ENCODE results near the gene TFDP1.

TFDP1 gene

GRCh38 chr13:113542751-113543424 is 41.7 kb upstream of the TFDP1 start:
- H3K36me3 ChIP-seq (ENCODE audit: control insufficient read depth, insufficient read depth, low read length) = peaks cover 6% of the 10 kb centered on the region
- H3K4me1 ChIP-seq (ENCODE audit: control insufficient read depth, insufficient read depth, low read length, poor library complexity, severe bottlenecking) = no peaks in the 10 kb centered on the region
- no peaks in the 10 kb centered on the region for H3K9me3 ChIP-seq (ENCODE audit: control insufficient read depth, low read length)

GRCh38 chr13:113544071-113544891 is 40.3 kb upstream of the TFDP1 start:
- Histone ChIP-seq H3K4me1 (ENCODE audit: control insufficient read depth, insufficient read depth, low read length, poor library complexity, severe bottlenecking) (no peaks in the 10 kb centered on the region), H3K27ac (ENCODE audit: insufficient read depth, low read length, poor library complexity, severe bottlenecking) (no peak overlapping the region), H3K27me3 (replicated peaks; ENCODE audit: control insufficient read depth, insufficient read depth, low read length, poor library complexity, severe bottlenecking) (no peaks in the 10 kb centered on the region), H3K4me3 (ENCODE audit: insufficient read depth, low read depth, low read length, poor library complexity, severe bottlenecking) (no peak overlapping the region), H3K36me3 (ENCODE audit: control insufficient read depth, insufficient read depth, low read length) (peaks cover 9% of the 10 kb centered on the region), H3K9me3 (ENCODE audit: control insufficient read depth, low read length) (no peaks in the 10 kb centered on the region)
- no peak for DNase-seq

More at GRCh38 chr13:113542751-113543424, 41.7 kb upstream of the TFDP1 start:
- no peaks in the 10 kb centered on the region for H3K27me3 ChIP-seq (replicated peaks; ENCODE audit: control insufficient read depth, insufficient read depth, low read length, poor library complexity, severe bottlenecking)
- DNase-seq = no peak
- no peak overlapping the region for H3K27ac ChIP-seq (ENCODE audit: insufficient read depth, low read length, poor library complexity, severe bottlenecking)
- H3K4me3 ChIP-seq (ENCODE audit: insufficient read depth, low read depth, low read length, poor library complexity, severe bottlenecking) = no peak overlapping the region

GRCh38 chr13:113544896-113545295 is 39.7 kb upstream of the TFDP1 start:
- H3K4me3 ChIP-seq (ENCODE audit: insufficient read depth, low read depth, low read length, poor library complexity, severe bottlenecking) = no peak overlapping the region
- no peak for DNase-seq
- peaks cover 9% of the 10 kb centered on the region for H3K36me3 ChIP-seq (ENCODE audit: control insufficient read depth, insufficient read depth, low read length)
- H3K27ac ChIP-seq (ENCODE audit: insufficient read depth, low read length, poor library complexity, severe bottlenecking) = no peak overlapping the region
- no peaks in the 10 kb centered on the region for H3K27me3 ChIP-seq (replicated peaks; ENCODE audit: control insufficient read depth, insufficient read depth, low read length, poor library complexity, severe bottlenecking)
- H3K4me1 ChIP-seq (ENCODE audit: control insufficient read depth, insufficient read depth, low read length, poor library complexity, severe bottlenecking) = no peaks in the 10 kb centered on the region
- no peaks in the 10 kb centered on the region for H3K9me3 ChIP-seq (ENCODE audit: control insufficient read depth, low read length)

- H3K27me3 ChIP-seq (replicated peaks; ENCODE audit: control insufficient read depth, insufficient read depth, low read length, poor library complexity, severe bottlenecking) = no peaks in the 10 kb centered on the region
- H3K4me1 ChIP-seq (ENCODE audit: control insufficient read depth, insufficient read depth, low read length, poor library complexity, severe bottlenecking) = no peaks in the 10 kb centered on the region
- no peak overlapping the region for H3K4me3 ChIP-seq (ENCODE audit: insufficient read depth, low read depth, low read length, poor library complexity, severe bottlenecking)
- peaks cover 12% of the 10 kb centered on the region for H3K36me3 ChIP-seq (ENCODE audit: control insufficient read depth, insufficient read depth, low read length)
- no peaks in the 10 kb centered on the region for H3K9me3 ChIP-seq (ENCODE audit: control insufficient read depth, low read length)
- DNase-seq = no peak
- no peak overlapping the region for H3K27ac ChIP-seq (ENCODE audit: insufficient read depth, low read length, poor library complexity, severe bottlenecking)
Measured at GRCh38 chr13:113545455-113545930, 39.1 kb upstream of the TFDP1 start.

- Histone ChIP-seq H3K9me3 (ENCODE audit: control insufficient read depth, low read length) (no peaks in the 10 kb centered on the region), H3K4me3 (ENCODE audit: insufficient read depth, low read depth, low read length, poor library complexity, severe bottlenecking) (no peak overlapping the region), H3K27me3 (replicated peaks; ENCODE audit: control insufficient read depth, insufficient read depth, low read length, poor library complexity, severe bottlenecking) (no peaks in the 10 kb centered on the region), H3K27ac (ENCODE audit: insufficient read depth, low read length, poor library complexity, severe bottlenecking) (no peak overlapping the region), H3K4me1 (ENCODE audit: control insufficient read depth, insufficient read depth, low read length, poor library complexity, severe bottlenecking) (no peaks in the 10 kb centered on the region), H3K36me3 (ENCODE audit: control insufficient read depth, insufficient read depth, low read length) (peaks cover 14% of the 10 kb centered on the region)
- DNase-seq = no peak
Measured at GRCh38 chr13:113545931-113546516, 38.5 kb upstream of the TFDP1 start.

- peaks cover 21% of the 10 kb centered on the region for H3K36me3 ChIP-seq (ENCODE audit: control insufficient read depth, insufficient read depth, low read length)
- H3K4me3 ChIP-seq (ENCODE audit: insufficient read depth, low read depth, low read length, poor library complexity, severe bottlenecking) = no peak overlapping the region
- H3K27ac ChIP-seq (ENCODE audit: insufficient read depth, low read length, poor library complexity, severe bottlenecking) = no peak overlapping the region
- no peaks in the 10 kb centered on the region for H3K27me3 ChIP-seq (replicated peaks; ENCODE audit: control insufficient read depth, insufficient read depth, low read length, poor library complexity, severe bottlenecking)
- H3K4me1 ChIP-seq (ENCODE audit: control insufficient read depth, insufficient read depth, low read length, poor library complexity, severe bottlenecking) = no peaks in the 10 kb centered on the region
- H3K9me3 ChIP-seq (ENCODE audit: control insufficient read depth, low read length) = no peaks in the 10 kb centered on the region
- DNase-seq = no peak
Measured at GRCh38 chr13:113546571-113547237, 37.8 kb upstream of the TFDP1 start.

- H3K27me3 ChIP-seq (replicated peaks; ENCODE audit: control insufficient read depth, insufficient read depth, low read length, poor library complexity, severe bottlenecking) = no peaks in the 10 kb centered on the region
- no peak overlapping the region for H3K4me3 ChIP-seq (ENCODE audit: insufficient read depth, low read depth, low read length, poor library complexity, severe bottlenecking)
- no peak overlapping the region for H3K27ac ChIP-seq (ENCODE audit: insufficient read depth, low read length, poor library complexity, severe bottlenecking)
- H3K36me3 ChIP-seq (ENCODE audit: control insufficient read depth, insufficient read depth, low read length) = peaks cover 23% of the 10 kb centered on the region
- no peaks in the 10 kb centered on the region for H3K9me3 ChIP-seq (ENCODE audit: control insufficient read depth, low read length)
- H3K4me1 ChIP-seq (ENCODE audit: control insufficient read depth, insufficient read depth, low read length, poor library complexity, severe bottlenecking) = no peaks in the 10 kb centered on the region
- DNase-seq = no peak
Measured at GRCh38 chr13:113547238-113547971, 37.1 kb upstream of the TFDP1 start.

GRCh38 chr13:113548171-113548641 is 36.3 kb upstream of the TFDP1 start:
- H3K36me3 ChIP-seq (ENCODE audit: control insufficient read depth, insufficient read depth, low read length) = peaks cover 23% of the 10 kb centered on the region
- H3K27ac ChIP-seq (ENCODE audit: insufficient read depth, low read length, poor library complexity, severe bottlenecking) = no peak overlapping the region
- no peaks in the 10 kb centered on the region for H3K27me3 ChIP-seq (replicated peaks; ENCODE audit: control insufficient read depth, insufficient read depth, low read length, poor library complexity, severe bottlenecking)
- no peaks in the 10 kb centered on the region for H3K9me3 ChIP-seq (ENCODE audit: control insufficient read depth, low read length)
- no peak for DNase-seq
- no peak overlapping the region for H3K4me3 ChIP-seq (ENCODE audit: insufficient read depth, low read depth, low read length, poor library complexity, severe bottlenecking)
- H3K4me1 ChIP-seq (ENCODE audit: control insufficient read depth, insufficient read depth, low read length, poor library complexity, severe bottlenecking) = no peaks in the 10 kb centered on the region
